GM12878 (cell line): ENCODE measurements around the gene IRF9. TPM values are rescaled to one million over a fixed set of nuclear protein-coding genes. Genes with fewer than 3 reads are reported as not detected.
A peak's percentile ranks its signal among the peaks of the same experiment; 100 is the strongest.

Experiments
- BACH1 ChIP-seq: fragments of 450-650 bp; IDR thresholded peaks from 2 replicates; pipeline ENCODE4 v1.6.1; 2017; ENCODE audit warnings: mild to moderate bottlenecking, borderline replicate concordance
- BMI1 ChIP-seq: fragments of 450-650 bp; IDR thresholded peaks from 2 replicates; pipeline ENCODE4 v1.6.1; 2016; ENCODE audit warnings: mild to moderate bottlenecking, moderate library complexity, borderline replicate concordance
- CHD1 ChIP-seq: IDR thresholded peaks from 2 replicates; pipeline ENCODE4 v1.6.1; 2012; ENCODE audit warnings: low read depth, low read length, improper control_type of control experiment
- FOXK2 ChIP-seq: fragments of 450-650 bp; IDR thresholded peaks from 2 replicates; pipeline ENCODE4 v1.6.1; 2017; ENCODE audit warnings: mild to moderate bottlenecking, moderate library complexity
- KDM1A ChIP-seq: fragments of 200-600 bp; sonication (generic); IDR thresholded peaks from 2 replicates; pipeline ENCODE4 v1.6.1; 2016; ENCODE audit warnings: borderline replicate concordance
- PAX5 ChIP-seq: IDR thresholded peaks from 2 replicates; pipeline ENCODE4 v1.6.1; 2011; ENCODE audit warnings: low read depth, low read length, borderline replicate concordance
- PML ChIP-seq: IDR thresholded peaks from 2 replicates; pipeline ENCODE4 v1.6.1; 2012; ENCODE audit warnings: low read length, inconsistent platforms
- POLR2A ChIP-seq: IDR thresholded peaks from 2 replicates; pipeline ENCODE4 v1.6.1; 2011; ENCODE audit warnings: low read depth, mild to moderate bottlenecking, low read length
- SMC3 ChIP-seq: IDR thresholded peaks from 2 replicates; pipeline ENCODE4 v1.6.1; 2011; ENCODE audit warnings: low read length, improper control_type of control experiment, borderline replicate concordance
- SREBF1 ChIP-seq: IDR thresholded peaks from 2 replicates; pipeline ENCODE4 v1.6.1; 2012; ENCODE audit warnings: mild to moderate bottlenecking, low read length
- STAT3 ChIP-seq: IDR thresholded peaks from 2 replicates; pipeline ENCODE4 v1.6.1; 2011; ENCODE audit warnings: low read depth, low read length, improper control_type of control experiment
- TAF1 ChIP-seq: IDR thresholded peaks from 2 replicates; pipeline ENCODE4 v1.6.1; 2011; ENCODE audit warnings: mild to moderate bottlenecking, low read depth, low read length, borderline replicate concordance
- ZNF207 ChIP-seq: fragments of 450-650 bp; IDR thresholded peaks from 2 replicates; pipeline ENCODE4 v1.6.1; 2014; ENCODE audit warnings: antibody characterized with exemption, mild to moderate bottlenecking, borderline replicate concordance
- ZNF274 ChIP-seq: IDR thresholded peaks from one replicate; pipeline ENCODE4 v1.8.0; 2011; ENCODE audit not compliant: insufficient read length, insufficient read depth
- ZZZ3 ChIP-seq: IDR thresholded peaks from 2 replicates; pipeline ENCODE4 v1.6.1; 2011; ENCODE audit warnings: low read depth; ENCODE audit not compliant: control insufficient read depth, insufficient read length
- polyA plus RNA-seq, 11 experiments: library from polyadenylated mRNA; depleted of rRNA in 4 of 11; unstranded in 6 of 11; stranded (reverse) in 5 of 11; fragments of >200 nt; fragmentation: Nextera tagmentation in 4 of 11; fragmentation: Illumina TruSeq in 1 of 11; extraction: Ambion mirVana in 4 of 11; extraction: Trizol in 1 of 11; gene quantifications; 1 replicate in 1 of 11; 2 replicates in 10 of 11; pipeline versions ENCODE4 v1.2.1 to v1.2.3, GENCODE V29; 2011 to 2016; ENCODE audit warnings: inconsistent platforms in 2 of 11, missing spikeins in 2 of 11, low read depth in 1 of 11
- total RNA-seq, 4 experiments: library from RNA; depleted of rRNA in 3 of 4; stranded (reverse); fragments of >200 nt in 3 of 4; fragmentation: Illumina TruSeq in 1 of 4; extraction: Trizol in 1 of 4; gene quantifications; 2 replicates each; pipeline versions ENCODE4 v1.2.1 to v1.2.3, GENCODE V29; 2013 to 2021
- TF ChIP-seq, protein P1 (sequence below): IDR thresholded peaks from 2 replicates; pipeline ENCODE4 v1.6.1; 2012; ENCODE audit warnings: low read length, inconsistent platforms
- TF ChIP-seq, protein P2 (sequence below): IDR thresholded peaks from 2 replicates; pipeline ENCODE4 v1.6.1; 2011; ENCODE audit warnings: low read depth, mild to moderate bottlenecking, low read length, moderate library complexity, borderline replicate concordance; ENCODE audit errors: extremely low read depth
- TF ChIP-seq, protein P3 (sequence below): IDR thresholded peaks from 2 replicates; pipeline ENCODE4 v1.6.1; 2011; ENCODE audit warnings: borderline replicate concordance, low read depth, mild to moderate bottlenecking, moderate library complexity, mixed read lengths, low read length; ENCODE audit not compliant: insufficient read depth; ENCODE audit errors: extremely low read length
- TF ChIP-seq, protein P4 (sequence below): fragments of 450-650 bp; IDR thresholded peaks from 2 replicates; pipeline ENCODE4 v1.6.1; 2016; ENCODE audit warnings: mild to moderate bottlenecking
- TF ChIP-seq, protein P5 (sequence below): fragments of 150-350 bp; IDR thresholded peaks from 2 replicates; pipeline ENCODE4 v1.6.1; 2014; ENCODE audit warnings: mild to moderate bottlenecking, low read depth, low read length
- TF ChIP-seq, protein P6 (sequence below): fragments of 150-350 bp; IDR thresholded peaks from 2 replicates; pipeline ENCODE4 v1.6.1; 2016; ENCODE audit warnings: low read depth, low read length

Gene IRF9
- total and polyA plus RNA-seq, 10 of the 15 experiments (the other 5 are each of a cell fraction or from before 2014, with no cell fraction given): 47.6 to 234 (median 148) TPM

DNA sequence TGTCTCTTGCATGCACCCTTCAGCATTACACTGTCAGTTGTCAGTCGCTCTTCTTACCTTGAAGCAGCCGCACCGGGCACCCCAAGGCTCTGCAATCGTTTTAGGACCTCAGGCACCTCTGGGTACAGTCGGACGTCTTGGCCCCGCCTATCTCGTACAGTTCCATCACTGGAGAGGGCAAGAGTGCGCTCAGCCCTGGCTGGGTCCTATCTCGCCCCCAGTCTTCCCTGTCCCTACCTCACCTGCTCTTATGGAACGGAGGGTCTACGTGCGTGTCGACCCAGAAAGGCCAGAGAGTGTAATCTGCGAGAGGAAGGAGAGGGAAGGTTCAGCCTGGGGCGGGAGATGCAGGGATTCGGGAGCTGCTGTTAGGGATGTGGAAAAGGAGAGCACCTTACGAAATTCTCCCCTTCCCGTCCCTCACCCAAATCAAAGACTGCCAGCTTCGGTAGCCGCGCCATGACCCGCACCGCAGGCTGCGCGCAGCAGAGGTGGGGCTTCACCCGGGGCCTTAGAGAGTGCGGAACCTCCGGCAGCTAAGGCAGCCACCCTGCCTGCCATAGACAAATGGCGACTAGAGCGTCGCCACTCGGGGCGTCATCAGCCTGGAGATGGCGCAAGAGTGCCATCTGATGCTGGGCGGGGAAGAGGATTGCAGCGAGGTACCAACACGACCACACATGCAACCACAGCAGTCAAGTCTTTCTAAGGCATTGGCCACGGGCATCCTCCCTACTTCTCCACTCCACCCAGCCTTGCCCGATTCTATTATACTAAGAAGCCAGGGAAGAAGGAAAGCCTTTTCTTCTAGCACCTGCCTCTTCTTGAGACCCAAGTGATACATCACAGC, 54.7 kb downstream of the IRF9 start, which contains the start of gene MDP1 (continued):
- TF ChIP-seq, protein P1, sequence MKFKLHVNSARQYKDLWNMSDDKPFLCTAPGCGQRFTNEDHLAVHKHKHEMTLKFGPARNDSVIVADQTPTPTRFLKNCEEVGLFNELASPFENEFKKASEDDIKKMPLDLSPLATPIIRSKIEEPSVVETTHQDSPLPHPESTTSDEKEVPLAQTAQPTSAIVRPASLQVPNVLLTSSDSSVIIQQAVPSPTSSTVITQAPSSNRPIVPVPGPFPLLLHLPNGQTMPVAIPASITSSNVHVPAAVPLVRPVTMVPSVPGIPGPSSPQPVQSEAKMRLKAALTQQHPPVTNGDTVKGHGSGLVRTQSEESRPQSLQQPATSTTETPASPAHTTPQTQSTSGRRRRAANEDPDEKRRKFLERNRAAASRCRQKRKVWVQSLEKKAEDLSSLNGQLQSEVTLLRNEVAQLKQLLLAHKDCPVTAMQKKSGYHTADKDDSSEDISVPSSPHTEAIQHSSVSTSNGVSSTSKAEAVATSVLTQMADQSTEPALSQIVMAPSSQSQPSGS: no peak
- TF ChIP-seq SMC3 (peak; percentile 77), FOXK2 (no peak), STAT3 (0 out of 2 replicates have a peak, but pooled peaks have one; percentile 83), ZZZ3 (no peak), CHD1 (no peak), SREBF1 (no peak), TAF1 (peak; percentile 81; the same call in 1 of the 2 replicates), BMI1 (no peak), POLR2A (peak; percentile 93), KDM1A (no peak), BACH1 (peak; percentile 73; the same call in 1 of the 2 replicates), PML (peak; percentile 83; the same call in 1 of the 2 replicates), PAX5 (0 out of 2 replicates have a peak, but pooled peaks have one; percentile 23), ZNF274 (no peak), ZNF207 (no peak)
- TF ChIP-seq, protein P2, sequence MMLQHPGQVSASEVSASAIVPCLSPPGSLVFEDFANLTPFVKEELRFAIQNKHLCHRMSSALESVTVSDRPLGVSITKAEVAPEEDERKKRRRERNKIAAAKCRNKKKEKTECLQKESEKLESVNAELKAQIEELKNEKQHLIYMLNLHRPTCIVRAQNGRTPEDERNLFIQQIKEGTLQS: no peak
- TF ChIP-seq, protein P3, sequence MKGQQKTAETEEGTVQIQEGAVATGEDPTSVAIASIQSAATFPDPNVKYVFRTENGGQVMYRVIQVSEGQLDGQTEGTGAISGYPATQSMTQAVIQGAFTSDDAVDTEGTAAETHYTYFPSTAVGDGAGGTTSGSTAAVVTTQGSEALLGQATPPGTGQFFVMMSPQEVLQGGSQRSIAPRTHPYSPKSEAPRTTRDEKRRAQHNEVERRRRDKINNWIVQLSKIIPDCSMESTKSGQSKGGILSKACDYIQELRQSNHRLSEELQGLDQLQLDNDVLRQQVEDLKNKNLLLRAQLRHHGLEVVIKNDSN: no peak
- TF ChIP-seq, protein P4, sequence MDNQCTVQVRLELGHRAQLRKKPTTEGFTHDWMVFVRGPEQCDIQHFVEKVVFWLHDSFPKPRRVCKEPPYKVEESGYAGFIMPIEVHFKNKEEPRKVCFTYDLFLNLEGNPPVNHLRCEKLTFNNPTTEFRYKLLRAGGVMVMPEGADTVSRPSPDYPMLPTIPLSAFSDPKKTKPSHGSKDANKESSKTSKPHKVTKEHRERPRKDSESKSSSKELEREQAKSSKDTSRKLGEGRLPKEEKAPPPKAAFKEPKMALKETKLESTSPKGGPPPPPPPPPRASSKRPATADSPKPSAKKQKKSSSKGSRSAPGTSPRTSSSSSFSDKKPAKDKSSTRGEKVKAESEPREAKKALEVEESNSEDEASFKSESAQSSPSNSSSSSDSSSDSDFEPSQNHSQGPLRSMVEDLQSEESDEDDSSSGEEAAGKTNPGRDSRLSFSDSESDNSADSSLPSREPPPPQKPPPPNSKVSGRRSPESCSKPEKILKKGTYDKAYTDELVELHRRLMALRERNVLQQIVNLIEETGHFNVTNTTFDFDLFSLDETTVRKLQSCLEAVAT: peak; percentile 70
- TF ChIP-seq, protein P5, sequence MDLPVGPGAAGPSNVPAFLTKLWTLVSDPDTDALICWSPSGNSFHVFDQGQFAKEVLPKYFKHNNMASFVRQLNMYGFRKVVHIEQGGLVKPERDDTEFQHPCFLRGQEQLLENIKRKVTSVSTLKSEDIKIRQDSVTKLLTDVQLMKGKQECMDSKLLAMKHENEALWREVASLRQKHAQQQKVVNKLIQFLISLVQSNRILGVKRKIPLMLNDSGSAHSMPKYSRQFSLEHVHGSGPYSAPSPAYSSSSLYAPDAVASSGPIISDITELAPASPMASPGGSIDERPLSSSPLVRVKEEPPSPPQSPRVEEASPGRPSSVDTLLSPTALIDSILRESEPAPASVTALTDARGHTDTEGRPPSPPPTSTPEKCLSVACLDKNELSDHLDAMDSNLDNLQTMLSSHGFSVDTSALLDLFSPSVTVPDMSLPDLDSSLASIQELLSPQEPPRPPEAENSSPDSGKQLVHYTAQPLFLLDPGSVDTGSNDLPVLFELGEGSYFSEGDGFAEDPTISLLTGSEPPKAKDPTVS: no peak
- TF ChIP-seq, protein P6, sequence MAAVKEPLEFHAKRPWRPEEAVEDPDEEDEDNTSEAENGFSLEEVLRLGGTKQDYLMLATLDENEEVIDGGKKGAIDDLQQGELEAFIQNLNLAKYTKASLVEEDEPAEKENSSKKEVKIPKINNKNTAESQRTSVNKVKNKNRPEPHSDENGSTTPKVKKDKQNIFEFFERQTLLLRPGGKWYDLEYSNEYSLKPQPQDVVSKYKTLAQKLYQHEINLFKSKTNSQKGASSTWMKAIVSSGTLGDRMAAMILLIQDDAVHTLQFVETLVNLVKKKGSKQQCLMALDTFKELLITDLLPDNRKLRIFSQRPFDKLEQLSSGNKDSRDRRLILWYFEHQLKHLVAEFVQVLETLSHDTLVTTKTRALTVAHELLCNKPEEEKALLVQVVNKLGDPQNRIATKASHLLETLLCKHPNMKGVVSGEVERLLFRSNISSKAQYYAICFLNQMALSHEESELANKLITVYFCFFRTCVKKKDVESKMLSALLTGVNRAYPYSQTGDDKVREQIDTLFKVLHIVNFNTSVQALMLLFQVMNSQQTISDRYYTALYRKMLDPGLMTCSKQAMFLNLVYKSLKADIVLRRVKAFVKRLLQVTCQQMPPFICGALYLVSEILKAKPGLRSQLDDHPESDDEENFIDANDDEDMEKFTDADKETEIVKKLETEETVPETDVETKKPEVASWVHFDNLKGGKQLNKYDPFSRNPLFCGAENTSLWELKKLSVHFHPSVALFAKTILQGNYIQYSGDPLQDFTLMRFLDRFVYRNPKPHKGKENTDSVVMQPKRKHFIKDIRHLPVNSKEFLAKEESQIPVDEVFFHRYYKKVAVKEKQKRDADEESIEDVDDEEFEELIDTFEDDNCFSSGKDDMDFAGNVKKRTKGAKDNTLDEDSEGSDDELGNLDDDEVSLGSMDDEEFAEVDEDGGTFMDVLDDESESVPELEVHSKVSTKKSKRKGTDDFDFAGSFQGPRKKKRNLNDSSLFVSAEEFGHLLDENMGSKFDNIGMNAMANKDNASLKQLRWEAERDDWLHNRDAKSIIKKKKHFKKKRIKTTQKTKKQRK: no peak
